HG03103 (cell line): Measurements from ENCODE around the gene NCR3LG1.
"Not testable (repeated sequence)": the region's sequence is repeated elsewhere in the genome, so short reads cannot be mapped to it uniquely, and the experiment has no call there.

Experiments
- ATAC-seq: cut with Tn5 transposase; IDR thresholded peaks from one replicate; pipeline ENCODE4 v1.9.1; 2021; ENCODE audit warnings: low read depth; ENCODE audit not compliant: unreplicated experiment

NCR3LG1 gene

GRCh38 chr11:17408026-17408425, 56.4 kb downstream of the NCR3LG1 start:
- no peak for ATAC-seq

- ATAC-seq = no peak
Observed at GRCh38 chr11:17408641-17409040, 57.0 kb downstream of the NCR3LG1 start.

- ATAC-seq = no peak
Observed at GRCh38 chr11:17410606-17411379, 59.2 kb downstream of the NCR3LG1 start.

GRCh38 chr11:17411418-17411817, 59.8 kb downstream of the NCR3LG1 start:
- ATAC-seq = no peak

DNA sequence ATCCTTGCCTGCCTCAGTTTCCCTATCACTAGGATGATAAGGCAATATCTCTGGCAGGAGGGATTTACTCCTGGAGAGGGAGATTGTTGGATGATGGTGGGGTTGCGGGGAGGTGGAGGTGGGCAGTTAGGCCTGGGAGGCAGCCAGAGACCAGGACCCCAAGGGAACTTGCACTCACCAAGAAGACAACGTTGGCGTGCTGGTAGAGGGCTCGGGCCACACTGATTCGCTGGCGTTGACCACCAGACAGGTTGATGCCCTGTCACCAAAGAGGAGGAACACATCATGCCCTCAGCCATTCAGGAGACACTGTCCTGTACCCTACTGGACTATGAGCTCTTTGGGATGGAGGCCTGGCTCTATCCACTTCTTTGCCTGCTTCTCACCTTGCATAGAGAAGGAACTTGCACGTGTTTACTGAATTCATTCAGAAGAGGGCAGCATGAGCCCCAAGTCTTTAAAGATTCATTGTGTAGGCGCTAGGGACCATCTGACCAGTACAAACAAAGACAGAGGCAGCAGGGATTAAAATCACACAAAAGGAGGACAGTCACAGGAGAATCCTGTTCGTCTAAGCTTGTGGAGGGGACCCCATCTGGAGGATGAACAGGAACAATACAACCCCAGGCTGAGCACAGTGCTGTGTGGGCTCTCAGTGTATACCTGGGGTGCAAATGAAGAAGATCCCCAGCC, 61.0 kb downstream of the NCR3LG1 start:
- ATAC-seq = no peak

- ATAC-seq = no peak
Observed at GRCh38 chr11:17413414-17414316, 62.1 kb downstream of the NCR3LG1 start.

DNA sequence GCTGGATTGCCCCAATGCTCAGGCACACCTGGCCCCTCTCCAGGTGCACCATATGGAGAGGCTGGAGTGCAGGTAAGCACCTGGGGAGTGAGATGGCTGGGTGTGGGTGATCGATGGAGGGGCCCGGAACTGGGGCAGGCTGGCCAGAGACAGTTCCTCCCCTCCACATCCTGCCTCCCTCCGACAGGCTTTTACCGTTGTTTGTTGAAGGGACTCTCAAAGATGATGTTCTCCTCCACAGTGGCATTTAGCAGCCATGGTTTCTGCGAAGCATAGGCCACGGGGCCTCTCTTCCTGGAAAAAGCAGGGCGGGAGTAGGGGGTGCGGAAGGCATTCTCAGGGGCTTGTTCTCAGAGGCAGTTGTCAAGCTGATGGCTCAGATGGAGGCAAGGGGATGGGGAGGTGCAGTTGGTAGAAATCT, 62.7 kb downstream of the NCR3LG1 start:
- no peak for ATAC-seq

DNA sequence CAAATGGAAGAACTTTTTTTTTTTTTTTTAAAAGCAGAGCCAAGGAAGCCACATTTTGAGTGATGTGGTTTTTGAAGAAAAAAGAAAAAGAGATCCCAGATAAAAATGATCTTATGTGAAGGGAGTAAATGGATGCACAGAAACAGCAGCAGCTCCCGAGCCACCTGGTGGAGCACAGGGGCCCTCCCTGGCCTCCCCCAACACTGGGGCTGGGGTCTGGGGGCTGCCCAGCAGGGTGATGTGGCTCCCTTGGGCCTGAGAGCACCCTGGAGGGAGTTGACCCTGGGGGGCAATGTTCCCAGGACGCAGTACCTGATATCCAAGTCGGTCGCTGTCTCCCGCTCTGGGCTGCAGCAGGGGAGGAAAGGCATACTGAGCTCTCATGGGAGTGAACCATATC, 63.4 kb downstream of the NCR3LG1 start:
- ATAC-seq = no peak

GRCh38 chr11:17415523-17416104, 64.0 kb downstream of the NCR3LG1 start:
- no peak for ATAC-seq

- ATAC-seq = no peak
Observed at GRCh38 chr11:17416492-17416891, 64.9 kb downstream of the NCR3LG1 start.

GRCh38 chr11:17418444-17419081, 67.0 kb downstream of the NCR3LG1 start:
- ATAC-seq = no peak

DNA sequence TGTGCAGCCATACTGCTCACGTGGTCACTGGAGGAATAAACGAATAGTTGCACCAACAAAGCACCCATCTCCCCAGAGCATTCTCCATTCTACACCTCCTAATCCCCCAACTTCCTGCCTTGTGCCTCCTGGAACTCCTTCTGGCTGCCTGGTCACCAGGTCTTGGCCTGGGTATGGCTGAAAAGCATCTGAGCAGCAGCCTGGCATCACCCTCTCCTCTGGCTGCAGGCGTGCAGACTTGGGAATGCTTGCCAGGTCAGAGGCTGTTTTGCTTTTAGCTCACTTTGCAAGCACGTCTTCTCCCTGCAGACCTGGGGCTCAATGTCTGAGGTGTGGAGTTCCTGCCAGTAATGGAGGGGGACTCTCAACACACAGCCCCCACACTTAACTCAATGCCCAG, 70.2 kb downstream of the NCR3LG1 start:
- ATAC-seq = no peak

GRCh38 chr11:17423533-17424310, 72.1 kb downstream of the NCR3LG1 start:
- ATAC-seq = no peak

GRCh38 chr11:17426233-17426632, 74.6 kb downstream of the NCR3LG1 start:
- ATAC-seq = not testable (repeated sequence)
